B cell (primary cell): ENCODE data around the gene FRMD4A. TPM values are rescaled to one million over a fixed set of nuclear protein-coding genes. Genes with fewer than 3 reads are reported as not detected.

ENCODE experiments used
- ATAC-seq: fragments of 200-7000 bp; cut with Tn5 transposase; one replicate; pipeline ENCODE4 v1.10.0; 2021; ENCODE audit warnings: low read depth, mild to moderate bottlenecking, moderate number of reproducible peaks, moderate library complexity
- CTCF ChIA-PET: fragments of 350-600 bp; sonication (Branson Sonifier 250); formaldehyde crosslinking; loops from one replicate; lab custom pipeline; 2021; ENCODE audit warnings: antibody characterized with exemption, inconsistent platforms; lab: Charles Lee
- POLR2A ChIA-PET: fragments of 350-600 bp; sonication (Branson Sonifier 250); formaldehyde crosslinking; loops from one replicate; lab custom pipeline; 2021; ENCODE audit warnings: antibody characterized with exemption; lab: Charles Lee
- DNase-seq: peaks from one replicate; pipeline ENCODE4 v3.0.0; 2013
- H2AFZ ChIP-seq: 2 replicates; pipeline ENCODE4 v1.6.1; 2012; ENCODE audit warnings: mild to moderate bottlenecking, low read depth, low read length; ENCODE audit not compliant: insufficient read depth, poor library complexity, severe bottlenecking
- H3K27ac ChIP-seq, 2 donors: 1 replicate in 1 of 2; 2 replicates in 1 of 2; pipeline ENCODE4 v1.5.1; 2012 to 2013; ENCODE audit warnings: low read length in 2 of 2, mild to moderate bottlenecking in 2 of 2, moderate library complexity in 1 of 2
- H3K27me3 ChIP-seq, 4 experiments: fragments of 200-600 bp in 1 of 4; sonication (generic) in 1 of 4; replicated peaks in 1 of 4; 1 replicate in 2 of 4; 2 replicates in 2 of 4; pipeline versions ENCODE4 v1.6.1 to v1.7.0; 2013 to 2016; ENCODE audit warnings: low read length in 3 of 4, mild to moderate bottlenecking in 2 of 4, mixed read lengths in 1 of 4, moderate library complexity in 1 of 4; ENCODE audit not compliant: insufficient read depth in 4 of 4, control insufficient read depth in 3 of 4; ENCODE audit errors: control extremely low read depth in 1 of 4
- H3K36me3 ChIP-seq, 2 experiments: replicated peaks in 1 of 2; 1 replicate in 1 of 2; 2 replicates in 1 of 2; pipeline versions ENCODE4 v1.6.1 to v1.7.1; 2013; ENCODE audit warnings: low read length in 1 of 2; ENCODE audit not compliant: insufficient read depth in 2 of 2, control insufficient read depth in 1 of 2; ENCODE audit errors: control extremely low read depth in 1 of 2, extremely low read depth in 1 of 2
- H3K4me1 ChIP-seq, 2 donors: fragments of 200-600 bp in 1 of 2; sonication (generic) in 1 of 2; 1 replicate in 1 of 2; 2 replicates in 1 of 2; pipeline versions ENCODE4 v1.5.1 to v1.6.1; 2013 to 2017; ENCODE audit warnings: low read length in 2 of 2; ENCODE audit not compliant: control insufficient read depth in 2 of 2, insufficient read depth in 2 of 2
- H3K4me2 ChIP-seq: replicated peaks from 2 replicates; pipeline ENCODE3; 2012; ENCODE audit warnings: mild to moderate bottlenecking, low read depth, low read length; ENCODE audit not compliant: poor library complexity, severe bottlenecking
- H3K4me3 ChIP-seq, 5 experiments: fragments of 200-600 bp in 1 of 5; sonication (generic) in 1 of 5; 1 replicate in 3 of 5; 2 replicates in 2 of 5; pipeline versions ENCODE4 v1.5.1 to v1.7.0; 2011 to 2016; ENCODE audit warnings: low read length in 4 of 5, mild to moderate bottlenecking in 4 of 5, low read depth in 2 of 5, control low read depth in 1 of 5, moderate library complexity in 1 of 5; ENCODE audit not compliant: insufficient read depth in 1 of 5; ENCODE audit errors: control extremely low read depth in 1 of 5, extremely low read depth in 1 of 5
- H3K79me2 ChIP-seq: fragments of 200-600 bp; sonication (generic); one replicate; pipeline ENCODE4 v1.6.0; 2016; ENCODE audit warnings: low read length; ENCODE audit not compliant: control insufficient read depth, insufficient read depth
- H3K9ac ChIP-seq: fragments of 200-600 bp; sonication (generic); 2 replicates; pipeline ENCODE4 v1.6.1; 2017; ENCODE audit warnings: mild to moderate bottlenecking, low read length, moderate library complexity
- H3K9me3 ChIP-seq, 3 donors: one replicate each; pipeline versions ENCODE4 v1.6.1 to v1.7.1; 2013; ENCODE audit warnings: low read length in 2 of 3; ENCODE audit not compliant: control insufficient read depth in 2 of 3, insufficient read depth in 1 of 3; ENCODE audit errors: control extremely low read depth in 1 of 3
- H4K20me1 ChIP-seq: 2 replicates; pipeline ENCODE4 v1.6.0; 2012; ENCODE audit warnings: mild to moderate bottlenecking, low read length; ENCODE audit not compliant: insufficient read depth, control insufficient read depth, poor library complexity, severe bottlenecking
- H3K27ac Mint-ChIP-seq: one replicate; pipeline ENCODE4 v1.8.0; 2021; ENCODE audit warnings: mixed read lengths
- H3K27me3 Mint-ChIP-seq: one replicate; pipeline ENCODE4 v1.8.0; 2021; ENCODE audit warnings: mixed read lengths
- H3K4me1 Mint-ChIP-seq: one replicate; pipeline ENCODE4 v1.8.0; 2021; ENCODE audit warnings: mixed read lengths
- H3K4me3 Mint-ChIP-seq: one replicate; pipeline ENCODE4 v1.8.0; 2021; ENCODE audit warnings: mixed read lengths
- H3K9me3 Mint-ChIP-seq: one replicate; pipeline ENCODE4 v1.8.0; 2022; ENCODE audit warnings: mixed read lengths; ENCODE audit not compliant: insufficient read depth
- CTCF ChIP-seq: fragments of 200-600 bp; IDR thresholded peaks from one replicate; pipeline ENCODE4 v1.8.0; 2022; ENCODE audit warnings: antibody characterized with exemption, mild to moderate bottlenecking
- EZH2 ChIP-seq: IDR thresholded peaks from 2 replicates; pipeline ENCODE4 v1.6.1; 2012; ENCODE audit warnings: borderline replicate concordance, low read depth, mild to moderate bottlenecking, moderate library complexity, low read length; ENCODE audit not compliant: insufficient read depth, poor library complexity, severe bottlenecking
- WGBS: methylation state at CpG from one replicate; pipeline ENCODE4 v1.1.5; 2013; ENCODE audit warnings: missing lambda C conversion rate; ENCODE audit not compliant: insufficient coverage; 5-methylcytosine and 5-hydroxymethylcytosine counted together
- intact Hi-C: fragments of 100-400 bp; cut with micrococcal nuclease; formaldehyde crosslinking; loops from one replicate; pipeline ENCODE4 v1.10.0; 2022
- polyA plus RNA-seq: library from polyadenylated mRNA; depleted of rRNA; stranded (reverse); fragments of >200 nt; gene quantifications from 2 replicates; pipeline ENCODE4 v1.2.3, GENCODE V29; 2012
- total RNA-seq, 2 donors: library from RNA; stranded (reverse); fragments of 120-200 nt in 1 of 2; gene quantifications; 1 replicate in 1 of 2; 2 replicates in 1 of 2; pipeline versions ENCODE4 v1.2.3 to v1.2.4, GENCODE V29; 2013 to 2022

Gene FRMD4A
- total and polyA plus RNA-seq, 2 donors (not counting 1 experiment from before 2014, with no cell fraction given), result 0.76 to 3.4 TPM

DNA sequence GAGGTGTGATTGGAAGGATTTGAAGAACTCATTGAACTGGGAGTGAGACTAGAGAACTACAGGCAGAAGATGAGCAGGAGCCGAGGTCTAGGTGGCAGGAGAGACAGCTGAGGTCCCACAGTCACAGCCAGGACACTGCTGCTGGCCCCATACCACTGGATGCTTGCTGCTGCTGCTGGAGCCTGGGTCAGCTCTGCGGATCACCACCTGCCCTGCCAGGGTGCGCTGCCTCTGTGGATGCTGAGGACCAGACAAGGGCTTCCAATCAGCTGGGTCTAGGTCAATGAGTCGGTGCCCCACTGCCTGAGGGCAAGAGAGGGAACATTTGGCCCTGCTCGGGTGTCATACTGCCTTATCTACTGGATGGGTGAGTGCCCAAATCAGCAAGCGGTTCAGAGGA, 94.4 kb downstream of the FRMD4A start:
- no peak for ATAC-seq
- Mint-ChIP-seq H3K9me3 (no peaks in the 10 kb centered on the region), H3K27me3 (peaks cover 45% of the 10 kb centered on the region), H3K4me3 (no peak overlapping the region), H3K27ac (no peak overlapping the region), H3K4me1 (no peaks in the 10 kb centered on the region)
- Histone ChIP-seq H3K4me1 (no peaks in the 10 kb centered on the region), H2AFZ (no peak overlapping the region), H3K4me3 (no peak overlapping the region), H3K27ac (no peak overlapping the region), H3K4me2 (no peak overlapping the region), H3K9ac (no peak overlapping the region), H3K9me3 (no peaks in the 10 kb centered on the region), H3K36me3 (no peaks in the 10 kb centered on the region), H4K20me1 (no peaks in the 10 kb centered on the region), H3K79me2 (no peaks in the 10 kb centered on the region), H3K27me3 (peaks cover 0 to 12% (median 4%) of the 10 kb centered on the region in 4 experiments)
- CTCF ChIA-PET, result interaction anchor here (2.0 kb wide), 1 partner anchor 40 kb away, joined by 4 read pairs; no protein-coding TSS in a partner anchor
- WGBS, result 87% methylated on average over 5 of the region's 6 CpGs
- intact Hi-C loops, result no loop called here
- POLR2A ChIA-PET, result no interaction called here
- TF ChIP-seq CTCF, result no peak
- no peak for DNase-seq

DNA sequence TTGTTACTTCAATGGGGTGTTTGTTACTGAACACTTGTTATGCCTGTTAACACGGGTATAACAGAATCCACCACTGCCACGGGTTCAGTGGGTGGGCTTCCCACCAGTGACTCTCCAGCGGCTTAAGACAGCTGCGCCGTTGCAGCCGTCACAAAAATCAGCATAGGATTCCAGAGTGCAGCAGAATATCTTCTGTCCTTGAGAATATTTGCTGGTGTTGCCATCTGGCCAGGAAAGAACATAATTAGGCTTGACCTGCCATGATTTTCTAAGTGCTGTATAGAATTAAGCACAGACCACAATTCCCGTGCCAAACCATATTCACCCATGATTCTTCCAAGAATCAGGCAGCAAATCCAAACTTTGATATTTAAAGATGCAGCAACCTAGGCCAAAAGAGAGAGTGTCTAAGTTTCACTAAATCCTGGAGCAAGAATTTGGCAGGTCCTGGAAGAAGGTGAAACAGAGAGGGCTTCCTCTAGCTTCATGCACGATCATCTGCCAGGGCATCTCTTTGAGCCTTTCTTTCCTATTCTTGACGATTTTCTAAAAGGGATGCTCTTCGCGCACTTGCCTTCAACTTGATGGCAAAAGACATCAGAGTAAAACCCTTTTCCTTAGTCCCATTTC, 95.0 kb downstream of the FRMD4A start:
- Mint-ChIP-seq H3K27me3 (peaks cover 47% of the 10 kb centered on the region), H3K27ac (no peak overlapping the region), H3K4me1 (no peaks in the 10 kb centered on the region), H3K4me3 (no peak overlapping the region), H3K9me3 (no peaks in the 10 kb centered on the region)
- Histone ChIP-seq H3K9me3 (no peaks in the 10 kb centered on the region), H3K79me2 (no peaks in the 10 kb centered on the region), H3K27me3 (peaks cover 0 to 13% (median 4%) of the 10 kb centered on the region in 4 experiments), H2AFZ (no peak overlapping the region), H3K27ac (no peak overlapping the region), H3K9ac (no peak overlapping the region), H4K20me1 (no peaks in the 10 kb centered on the region), H3K36me3 (no peaks in the 10 kb centered on the region), H3K4me2 (no peak overlapping the region), H3K4me3 (no peak overlapping the region), H3K4me1 (no peaks in the 10 kb centered on the region)
- ChIA-PET CTCF (no interaction called here), POLR2A (no interaction called here)
- no peak for ATAC-seq
- TF ChIP-seq EZH2 (no peak), CTCF (no peak)
- DNase-seq, result no peak
- WGBS, result 100% methylated on average over 2 of the region's 11 CpGs
- intact Hi-C loops, result no loop called here
